HG03039 (cell line): ENCODE results near the gene ADGRA3.
A peak's percentile ranks its signal among the peaks of the same experiment; 100 is the strongest.
"Not testable (repeated sequence)": the region's sequence is repeated elsewhere in the genome, so short reads cannot be mapped to it uniquely, and the experiment has no call there.

Experiments used
- ATAC-seq: cut with Tn5 transposase; IDR thresholded peaks from one replicate; pipeline ENCODE4 v1.9.1; 2021; ENCODE audit warnings: mild to moderate bottlenecking, moderate library complexity; ENCODE audit not compliant: unreplicated experiment

The ADGRA3 gene

DNA sequence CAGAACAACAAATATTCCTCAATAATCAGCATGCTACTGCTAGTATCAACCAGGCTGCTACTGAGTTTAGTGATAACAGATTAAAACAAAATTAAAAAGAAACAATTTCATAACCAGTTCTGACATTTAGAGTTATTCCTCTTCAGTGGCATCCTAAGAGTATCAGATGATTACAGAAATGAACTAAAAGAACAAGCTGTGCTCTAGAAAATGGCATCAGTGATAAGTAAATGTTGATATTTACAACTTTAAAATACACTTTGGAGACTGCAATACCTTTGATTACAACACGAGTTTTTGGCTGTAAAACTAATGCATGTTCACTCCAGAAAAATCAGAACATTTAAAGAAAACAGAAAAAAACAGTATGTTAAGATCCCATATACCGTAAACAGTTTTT, 72.9 kb downstream of the ADGRA3 start:
- ATAC-seq, result no peak

DNA sequence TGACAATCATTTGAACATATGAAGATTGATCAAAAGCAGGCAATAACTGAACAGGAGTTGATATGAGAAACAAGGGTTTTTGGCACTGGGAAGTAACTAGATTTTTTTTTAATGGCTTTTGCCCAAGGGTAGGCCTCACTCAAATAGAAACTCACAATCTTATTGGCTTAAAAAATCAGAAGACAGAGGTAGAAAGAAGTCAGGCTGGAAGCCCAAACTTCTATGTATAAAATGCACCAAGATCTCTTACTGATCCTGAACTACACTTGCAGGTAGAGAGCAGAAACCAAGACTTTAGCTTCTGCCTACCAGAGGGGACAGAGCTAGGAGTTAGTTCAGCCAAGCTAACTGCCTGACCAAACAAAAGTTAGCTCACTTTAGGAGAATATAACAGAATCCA, 74.9 kb downstream of the ADGRA3 start:
- no peak for ATAC-seq

DNA sequence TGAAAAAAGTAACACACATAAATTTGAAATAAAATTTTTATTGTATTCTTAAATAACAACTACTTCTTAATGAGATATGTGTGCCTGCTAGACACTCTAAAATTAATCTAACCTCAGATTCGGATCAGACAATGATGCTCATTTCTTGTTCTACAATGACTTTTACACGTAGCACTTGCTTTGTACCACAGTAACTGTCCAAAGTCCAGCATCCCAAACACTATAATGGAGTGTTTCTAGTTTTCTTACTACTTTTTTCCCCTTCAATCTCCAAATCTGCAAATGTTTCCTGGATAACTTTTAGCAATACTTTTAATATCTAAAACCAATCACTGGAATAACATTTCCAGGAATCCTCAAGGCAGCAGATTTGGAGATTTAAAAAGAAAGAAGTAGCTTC, 75.9 kb downstream of the ADGRA3 start:
- no peak for ATAC-seq

DNA sequence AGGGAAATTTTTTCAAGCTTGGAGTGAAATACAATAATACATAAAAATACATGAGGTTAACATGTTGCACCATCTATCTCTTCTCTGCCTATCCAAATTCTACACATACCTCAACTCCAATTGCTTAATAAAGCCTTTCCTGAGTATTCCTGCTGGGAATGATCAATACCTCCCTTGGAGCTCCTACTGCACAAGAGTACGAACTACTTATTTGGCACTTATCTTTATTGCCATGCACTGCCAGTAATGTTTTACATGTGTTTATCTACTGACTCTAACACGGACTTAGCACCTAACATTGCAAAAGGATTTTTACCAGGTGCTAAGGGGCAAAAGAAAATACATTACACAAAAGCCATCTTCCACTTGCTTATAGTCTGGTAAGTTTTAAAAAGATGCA, 80.2 kb downstream of the ADGRA3 start:
- ATAC-seq, result no peak

DNA sequence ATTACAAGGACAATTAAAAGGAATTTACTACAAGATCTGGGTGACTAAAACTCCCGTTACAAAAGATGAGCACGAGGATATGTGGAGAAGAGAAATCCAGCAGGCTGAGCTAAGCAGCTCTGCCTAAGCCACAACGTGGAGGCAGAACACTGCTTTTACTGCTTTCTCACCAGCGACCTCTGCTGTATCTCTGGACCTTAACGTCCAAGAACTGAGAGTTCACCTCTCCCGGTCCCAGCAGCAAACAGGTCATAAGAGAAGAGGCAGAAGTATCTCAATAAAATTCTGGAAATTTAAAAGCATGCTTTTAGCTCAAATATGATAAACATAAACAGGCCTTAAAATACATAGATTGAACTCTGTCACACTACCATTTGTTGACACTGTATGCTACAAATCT, 81.0 kb downstream of the ADGRA3 start:
- no peak for ATAC-seq

DNA sequence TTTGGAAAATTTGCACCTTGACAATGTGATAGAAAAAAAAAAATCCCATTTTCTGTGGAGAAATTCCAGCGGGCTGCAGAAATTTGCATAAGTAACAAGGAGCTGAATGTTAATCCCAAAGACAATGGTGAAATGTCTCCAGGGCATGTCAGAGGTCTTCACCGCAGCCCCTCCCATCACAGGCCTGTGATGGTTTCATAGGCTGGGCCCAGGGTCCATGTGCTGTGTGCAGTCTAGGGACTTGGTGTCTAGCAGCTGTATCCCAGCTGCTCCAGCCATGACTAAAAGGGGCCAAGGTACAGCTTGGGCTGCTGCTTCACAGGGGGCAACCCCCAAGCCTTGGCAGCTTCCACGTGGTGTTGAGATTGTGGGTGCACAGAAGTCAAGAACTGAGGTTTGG, 85.2 kb downstream of the ADGRA3 start:
- ATAC-seq, result no peak

DNA sequence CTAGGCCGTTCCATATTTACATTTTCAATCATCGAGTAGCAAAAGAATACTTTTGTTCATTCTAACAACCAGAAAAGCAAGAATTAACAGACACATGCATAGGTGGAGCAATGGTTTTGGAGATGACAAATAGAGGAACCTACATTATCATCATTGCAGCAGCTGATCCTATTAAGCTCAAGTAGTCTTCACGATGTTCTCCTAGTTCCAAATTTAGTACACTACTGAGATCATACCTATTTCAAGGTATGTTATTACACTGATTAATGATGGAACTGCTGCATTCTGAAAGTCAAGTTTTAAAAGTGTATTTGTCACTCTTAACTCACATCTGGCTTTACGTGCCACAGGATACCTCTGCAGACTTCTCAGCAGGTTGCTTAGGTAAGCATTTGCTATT, 87.4 kb downstream of the ADGRA3 start:
- no peak for ATAC-seq

DNA sequence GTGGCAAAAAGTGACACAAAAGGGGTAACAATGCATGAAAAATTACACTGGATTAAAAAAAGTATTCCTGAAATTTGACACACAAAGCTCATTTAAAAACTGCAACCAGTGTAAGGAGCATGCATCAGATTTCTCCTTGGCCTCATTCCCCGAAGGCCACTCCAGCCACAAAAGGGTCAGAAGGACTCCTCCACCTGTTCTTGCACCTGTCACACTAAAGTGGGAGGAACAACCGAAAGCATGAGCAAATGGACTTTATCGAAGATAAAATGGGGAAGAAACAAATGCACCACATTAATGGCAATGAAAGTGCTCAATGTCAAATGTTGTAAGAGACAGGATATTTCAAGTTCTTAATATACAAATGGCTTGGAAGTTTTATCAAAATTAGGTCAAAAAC, 88.2 kb downstream of the ADGRA3 start:
- ATAC-seq, result no peak

DNA sequence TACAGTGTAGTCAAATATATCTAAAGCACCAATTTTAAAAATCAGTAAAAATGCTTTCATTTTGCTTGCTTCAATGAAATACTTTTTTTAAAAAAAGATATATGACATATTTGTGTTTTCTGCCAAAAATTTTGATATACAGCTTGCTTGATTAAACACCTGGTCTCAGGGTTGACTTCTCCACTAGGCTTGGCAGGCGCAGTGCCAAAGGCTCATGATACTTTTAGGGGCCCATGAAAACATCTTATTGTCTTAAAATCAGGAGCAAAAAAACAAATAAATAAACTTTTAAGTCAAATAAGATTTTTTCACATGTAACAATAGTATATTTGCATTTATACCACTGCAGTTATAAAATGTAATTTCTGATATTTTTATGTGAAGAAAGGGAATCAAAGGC, 95.6 kb downstream of the ADGRA3 start:
- ATAC-seq, result no peak

DNA sequence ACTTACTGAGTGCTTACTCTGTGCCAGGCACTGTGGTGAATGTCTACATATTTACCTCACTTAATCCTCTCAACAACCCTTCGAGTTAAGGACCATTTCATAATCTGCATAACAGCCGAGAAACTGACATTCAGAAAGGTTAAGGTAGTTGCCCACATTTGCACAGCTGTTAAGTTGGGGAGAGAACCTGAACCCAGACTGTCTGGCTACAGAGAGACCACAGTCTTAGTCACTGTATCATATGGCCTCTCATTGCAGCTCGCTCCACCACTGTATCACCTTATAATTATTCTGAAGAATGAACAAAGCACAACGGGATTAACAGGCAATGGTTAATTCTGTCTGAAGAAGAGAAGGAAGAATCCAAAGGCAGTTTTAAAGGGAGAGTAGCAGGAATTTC, 98.5 kb downstream of the ADGRA3 start:
- no peak for ATAC-seq

DNA sequence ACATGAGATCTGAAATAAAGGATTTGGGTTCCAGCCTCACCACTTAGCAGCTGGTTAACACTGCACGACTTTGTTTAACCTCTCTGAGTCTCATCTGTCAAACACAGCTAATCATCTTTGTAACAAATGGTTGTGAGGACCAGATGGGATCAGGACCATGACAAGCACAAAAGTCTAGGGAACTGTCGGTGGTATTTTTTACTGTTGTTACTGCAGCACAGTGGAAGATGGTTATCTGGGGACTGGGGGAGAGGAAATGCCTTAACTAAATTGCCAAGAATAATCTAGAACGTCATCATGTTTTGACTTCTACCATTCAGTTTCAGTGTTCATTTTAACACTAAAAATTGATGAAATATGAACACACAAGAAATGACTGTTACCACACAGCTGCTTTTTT, 99.5 kb downstream of the ADGRA3 start:
- ATAC-seq, result no peak

DNA sequence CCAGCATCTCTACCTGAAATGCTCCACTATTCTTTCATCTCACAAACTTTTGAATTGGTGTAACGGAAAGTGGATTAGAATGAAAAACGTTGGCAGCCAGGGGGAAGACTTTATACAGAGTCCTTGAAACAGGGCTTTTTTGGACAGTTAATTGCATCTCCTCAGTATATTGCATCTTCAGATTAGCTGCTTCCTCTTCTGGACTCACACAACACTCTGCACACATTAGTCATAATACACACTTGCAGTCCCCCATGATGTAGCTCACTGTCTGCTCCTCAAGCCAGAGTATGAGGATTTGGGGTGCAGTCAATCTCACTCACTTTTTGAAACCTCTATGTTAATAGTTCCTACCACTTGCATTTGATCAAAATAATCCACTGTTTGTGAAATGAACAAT, 101.0 kb downstream of the ADGRA3 start:
- no peak for ATAC-seq

DNA sequence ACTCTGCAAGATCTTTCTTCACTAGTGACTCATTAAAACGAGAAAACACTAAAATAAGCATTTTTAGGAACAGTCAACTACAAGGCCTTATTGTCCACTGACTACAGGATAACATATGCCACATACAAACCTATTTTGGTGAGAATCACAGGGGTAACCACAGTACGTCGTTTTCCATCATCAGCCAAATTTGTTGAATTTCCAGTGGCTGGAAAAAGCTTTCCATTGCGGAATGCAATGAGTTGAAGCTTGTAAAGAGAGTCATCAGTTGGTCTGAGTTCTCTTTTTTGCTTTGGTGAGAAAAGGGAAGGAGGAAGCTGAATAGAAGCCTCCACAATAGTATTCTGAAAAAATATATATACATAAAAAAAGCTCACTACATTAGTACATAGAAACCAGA, 102.4 kb downstream of the ADGRA3 start:
- no peak for ATAC-seq

DNA sequence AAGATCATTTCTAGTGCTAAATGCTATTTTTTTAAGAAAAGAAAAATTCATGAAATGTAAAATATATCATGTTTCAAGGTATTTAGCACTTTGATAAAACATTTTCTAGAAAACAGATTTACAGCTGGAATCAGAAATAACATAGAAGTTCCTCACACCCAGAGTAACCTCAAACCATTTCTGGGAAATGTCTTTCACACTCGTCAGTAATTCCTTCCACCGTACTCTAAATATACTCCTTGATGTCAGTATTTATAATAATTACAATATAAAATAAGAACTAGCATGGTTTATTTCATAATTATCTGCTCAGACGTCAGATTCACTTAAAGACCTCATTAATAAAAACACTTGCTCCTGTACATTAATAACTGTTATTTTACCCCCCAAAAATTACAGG, 103.9 kb downstream of the ADGRA3 start:
- no peak for ATAC-seq

DNA sequence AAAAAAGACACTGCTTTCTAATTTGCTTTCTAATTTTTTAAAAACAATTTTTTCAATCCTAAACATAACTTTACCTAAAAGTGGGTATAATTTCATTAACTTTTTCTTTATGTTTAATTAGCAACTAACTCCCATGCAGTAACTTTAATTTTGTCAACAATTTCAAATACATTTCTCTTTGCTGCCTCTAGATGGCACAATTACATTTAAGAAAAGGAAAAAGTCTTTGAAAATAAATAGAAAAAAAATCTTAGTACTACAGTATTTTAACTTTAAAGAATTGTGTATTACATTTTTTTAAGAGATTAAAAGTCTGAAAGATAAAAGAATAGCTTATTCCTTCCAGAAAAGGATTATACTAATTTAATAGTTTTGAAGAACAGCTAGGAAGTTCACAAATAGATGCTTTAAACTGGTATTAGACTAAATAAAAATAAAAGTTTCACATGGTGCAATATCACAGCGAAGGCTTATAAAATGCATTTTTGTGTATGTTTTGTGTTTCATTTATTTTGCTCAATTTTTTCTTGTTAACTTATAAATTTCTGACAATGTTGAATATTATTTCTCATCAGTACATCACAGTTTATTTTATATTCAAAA, 105.1 kb downstream of the ADGRA3 start:
- ATAC-seq, result no peak

DNA sequence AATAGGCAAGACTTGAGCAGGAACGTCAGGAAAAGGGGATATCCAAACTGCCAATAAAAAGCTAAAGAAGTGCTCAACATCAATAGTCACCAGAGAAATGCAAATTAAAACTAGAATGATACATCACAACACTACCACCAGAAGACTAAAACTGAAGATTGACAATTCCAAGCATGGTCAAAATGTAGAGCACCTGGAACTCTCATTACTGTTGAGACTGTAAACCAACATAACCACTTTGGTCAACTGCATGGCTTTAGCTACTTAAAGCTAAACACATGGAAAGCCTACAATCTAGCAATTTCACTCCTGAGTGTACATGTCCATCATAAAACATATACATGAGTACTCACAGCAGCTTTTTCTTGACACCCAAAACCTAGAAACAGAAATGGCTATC, 107.4 kb downstream of the ADGRA3 start:
- ATAC-seq, result no peak

DNA sequence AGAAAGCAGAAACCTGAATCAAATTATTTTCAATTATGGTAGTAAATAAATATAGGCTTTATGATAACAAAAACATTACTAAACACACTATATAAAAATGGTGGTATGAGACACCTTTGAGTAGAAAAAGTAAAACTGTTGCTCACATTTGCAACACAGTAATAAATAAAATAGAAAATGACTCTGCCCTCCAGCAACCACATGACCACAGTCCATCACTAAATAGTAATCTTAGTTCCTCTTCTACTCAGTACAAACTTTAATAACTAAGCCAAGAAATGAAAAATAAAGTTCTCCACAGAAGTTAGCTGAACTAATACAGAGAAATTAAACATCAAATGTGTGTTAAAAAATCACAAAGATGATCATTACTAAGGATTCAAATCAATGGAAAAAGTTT, 108.5 kb downstream of the ADGRA3 start:
- no peak for ATAC-seq

DNA sequence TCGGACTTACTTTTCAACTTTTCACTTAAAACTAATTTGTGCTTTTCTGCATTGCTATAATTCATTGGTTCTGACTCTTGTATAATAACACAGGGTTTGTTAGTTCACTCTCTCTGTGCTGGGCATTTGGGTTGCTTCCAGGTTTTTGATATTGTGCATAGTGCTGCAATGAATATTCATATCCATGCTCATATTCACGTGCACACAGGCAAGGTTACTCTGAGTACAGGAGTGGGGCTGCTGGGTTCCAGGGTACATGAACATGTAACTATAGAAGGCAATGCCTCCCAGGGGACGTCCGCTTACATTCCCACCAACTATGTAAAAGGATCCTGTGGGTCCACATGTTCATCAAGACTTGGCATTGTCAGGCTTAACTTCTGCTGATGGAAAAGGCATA, 117.2 kb downstream of the ADGRA3 start:
- no peak for ATAC-seq

DNA sequence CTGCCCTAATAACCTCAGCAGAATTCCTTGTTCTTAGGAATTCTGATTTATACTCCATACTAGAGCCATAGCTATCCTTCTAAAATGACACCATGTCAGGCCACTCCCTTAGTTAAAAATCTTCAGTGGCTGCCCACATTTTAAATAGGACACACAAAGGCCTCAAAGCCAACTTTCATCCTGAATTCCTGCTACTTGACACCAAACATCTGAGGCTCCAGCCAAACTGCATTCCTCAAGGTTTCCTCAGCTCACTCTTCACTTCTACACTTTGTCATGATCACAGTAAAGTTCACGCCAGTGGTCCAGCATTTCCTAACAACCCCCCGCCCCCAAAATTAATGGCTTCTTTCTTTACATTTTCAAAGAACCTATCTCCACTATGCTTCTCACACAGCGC, 124.3 kb downstream of the ADGRA3 start:
- ATAC-seq, result no peak

DNA sequence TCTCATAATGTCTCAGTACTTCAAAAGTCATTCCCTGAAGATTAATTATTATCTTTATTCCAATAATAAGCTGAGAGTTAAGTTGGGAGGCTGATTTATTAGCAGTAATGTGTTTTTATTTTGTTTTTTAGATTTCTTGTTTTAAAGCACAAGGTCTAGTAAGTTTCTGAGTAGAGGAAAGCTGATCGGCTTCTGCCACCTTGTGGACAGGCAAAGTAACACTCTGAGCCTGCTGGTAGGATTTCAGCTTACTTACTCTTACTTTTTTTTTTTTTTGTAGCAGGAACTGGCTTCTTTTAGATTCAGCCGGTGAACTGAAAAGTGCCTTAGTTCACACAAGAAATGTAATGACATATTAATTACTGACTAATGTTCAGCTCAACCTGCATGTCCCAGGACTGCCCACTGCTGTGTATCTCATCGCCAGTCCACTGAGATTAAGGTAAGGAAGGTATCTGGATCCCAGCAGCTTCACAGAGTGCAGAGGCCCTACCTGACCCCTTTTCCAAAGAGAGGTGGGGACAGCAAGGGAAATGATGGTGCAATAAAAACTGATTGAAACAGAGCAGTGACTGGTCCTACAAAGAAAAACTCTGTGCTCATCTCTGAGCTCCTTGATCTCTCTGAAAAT, 126.5 kb downstream of the ADGRA3 start:
- peak; percentile 77 for ATAC-seq

DNA sequence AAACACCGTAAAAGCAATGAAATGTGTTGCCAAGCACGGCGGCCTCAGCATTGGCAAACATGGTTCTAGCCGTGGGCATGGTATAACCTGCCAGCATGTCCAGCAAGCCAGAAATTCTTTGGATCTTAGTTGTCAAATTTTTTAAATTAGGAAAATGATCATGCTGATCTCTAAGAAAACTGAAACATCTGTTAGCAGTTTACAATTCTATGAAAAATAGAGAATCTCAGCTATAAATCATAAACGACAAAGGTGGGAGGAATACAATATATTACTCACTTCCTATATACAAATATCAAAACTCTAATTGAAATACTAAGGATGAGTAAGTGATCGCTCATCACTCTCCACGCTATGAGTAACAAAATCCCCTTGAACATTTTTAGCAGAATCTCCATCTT, 130.3 kb downstream of the ADGRA3 start:
- ATAC-seq, result no peak

DNA sequence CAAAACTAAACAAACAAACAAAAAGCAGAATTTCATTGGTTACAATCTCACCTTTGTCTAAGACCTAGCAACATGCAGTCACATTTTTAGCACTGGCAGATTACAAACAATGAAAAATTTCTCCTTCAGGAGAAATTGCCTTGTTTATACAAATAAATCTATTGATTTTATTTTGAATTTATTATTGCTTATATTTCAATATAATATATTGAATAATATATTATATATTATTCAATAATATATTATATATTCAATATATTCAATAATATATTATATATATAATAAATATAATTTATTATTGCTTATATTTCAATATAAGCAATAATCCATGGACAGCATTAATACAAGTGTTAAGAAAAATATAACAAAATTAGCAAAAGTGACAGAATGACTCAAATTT, 131.7 kb downstream of the ADGRA3 start:
- no peak for ATAC-seq

DNA sequence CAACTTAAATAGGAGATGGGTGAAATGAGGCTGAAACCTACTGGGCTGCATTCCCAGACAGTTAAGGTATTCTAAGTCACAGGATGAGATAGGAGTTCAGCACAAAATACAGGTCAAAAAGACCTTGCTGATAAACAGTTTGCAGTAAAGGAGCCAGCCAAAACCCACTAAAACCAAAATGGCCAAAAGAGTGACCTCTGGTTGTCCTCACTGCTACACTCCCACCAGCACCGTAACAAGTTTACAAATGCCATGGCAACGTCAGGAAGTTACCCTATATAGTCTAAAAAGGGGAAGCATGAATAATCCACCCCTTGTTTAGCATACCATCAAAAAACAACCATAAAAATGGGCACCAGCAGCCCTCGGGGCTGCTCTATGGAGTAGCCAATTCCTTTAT, 133.7 kb downstream of the ADGRA3 start:
- ATAC-seq, result not testable (repeated sequence)
